ENCODE measurements around the gene BET1. TPM values are rescaled to one million over a fixed set of nuclear protein-coding genes. Genes with fewer than 3 reads are reported as not detected.

BET1 gene
- total and polyA plus RNA-seq, 4 donors, result 17.6 to 45.4 (median 20.7) TPM

DNA sequence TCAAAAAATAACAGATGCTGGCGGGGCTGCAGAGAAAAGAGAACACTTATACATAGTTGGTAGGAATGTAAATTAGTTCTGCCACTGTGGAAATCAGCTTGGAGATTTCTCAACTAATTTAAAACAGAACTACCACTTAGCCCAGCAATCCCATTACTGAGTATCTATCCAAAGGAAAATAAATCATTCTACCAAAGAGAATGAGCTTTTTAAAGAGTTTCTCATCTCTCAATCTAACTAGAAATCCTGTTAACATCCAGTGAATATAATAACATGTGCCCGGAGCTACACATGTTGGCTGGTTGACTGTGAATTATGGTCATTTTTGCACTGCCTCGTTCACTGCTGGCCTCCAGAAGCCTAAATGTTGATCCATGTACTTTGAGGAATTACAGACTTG is 39.3 kb downstream of the BET1 start:
- no peak for ATAC-seq (ENCODE audit: insufficient read depth, low FRiP score)
- Histone ChIP-seq H3K9ac (ENCODE audit: insufficient read depth in 1 of 2, low read length in 2 of 2) (no peak overlapping the region), H3K27me3 (ENCODE audit: control insufficient read depth in 3 of 3, insufficient read depth in 3 of 3, low read length in 2 of 3) (no peaks in the 10 kb centered on the region), H3K27ac (ENCODE audit: low read depth in 1 of 2, low read length in 1 of 2) (no peak overlapping the region), H3K4me3 (no peak overlapping the region), H3K36me3 (ENCODE audit: control insufficient read depth in 4 of 4, insufficient read depth in 4 of 4, low read length in 4 of 4) (no peaks in the 10 kb centered on the region), H3K9me3 (ENCODE audit: control insufficient read depth in 4 of 4, insufficient read depth in 3 of 4, low read length in 3 of 4) (no peaks in the 10 kb centered on the region), H3K4me1 (ENCODE audit: control insufficient read depth in 5 of 5, insufficient read depth in 5 of 5, low read length in 5 of 5) (no peaks in the 10 kb centered on the region)
- DNase-seq, result no peak
- TF ChIP-seq, protein P1, sequence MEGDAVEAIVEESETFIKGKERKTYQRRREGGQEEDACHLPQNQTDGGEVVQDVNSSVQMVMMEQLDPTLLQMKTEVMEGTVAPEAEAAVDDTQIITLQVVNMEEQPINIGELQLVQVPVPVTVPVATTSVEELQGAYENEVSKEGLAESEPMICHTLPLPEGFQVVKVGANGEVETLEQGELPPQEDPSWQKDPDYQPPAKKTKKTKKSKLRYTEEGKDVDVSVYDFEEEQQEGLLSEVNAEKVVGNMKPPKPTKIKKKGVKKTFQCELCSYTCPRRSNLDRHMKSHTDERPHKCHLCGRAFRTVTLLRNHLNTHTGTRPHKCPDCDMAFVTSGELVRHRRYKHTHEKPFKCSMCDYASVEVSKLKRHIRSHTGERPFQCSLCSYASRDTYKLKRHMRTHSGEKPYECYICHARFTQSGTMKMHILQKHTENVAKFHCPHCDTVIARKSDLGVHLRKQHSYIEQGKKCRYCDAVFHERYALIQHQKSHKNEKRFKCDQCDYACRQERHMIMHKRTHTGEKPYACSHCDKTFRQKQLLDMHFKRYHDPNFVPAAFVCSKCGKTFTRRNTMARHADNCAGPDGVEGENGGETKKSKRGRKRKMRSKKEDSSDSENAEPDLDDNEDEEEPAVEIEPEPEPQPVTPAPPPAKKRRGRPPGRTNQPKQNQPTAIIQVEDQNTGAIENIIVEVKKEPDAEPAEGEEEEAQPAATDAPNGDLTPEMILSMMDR (IDR thresholded peaks at IDR 0.05; ENCODE audit: control extremely low read depth, extremely low read depth), result no peak
- 83 to 87% methylated on average over 3 of the region's 3 CpGs for WGBS, 2 donors

DNA sequence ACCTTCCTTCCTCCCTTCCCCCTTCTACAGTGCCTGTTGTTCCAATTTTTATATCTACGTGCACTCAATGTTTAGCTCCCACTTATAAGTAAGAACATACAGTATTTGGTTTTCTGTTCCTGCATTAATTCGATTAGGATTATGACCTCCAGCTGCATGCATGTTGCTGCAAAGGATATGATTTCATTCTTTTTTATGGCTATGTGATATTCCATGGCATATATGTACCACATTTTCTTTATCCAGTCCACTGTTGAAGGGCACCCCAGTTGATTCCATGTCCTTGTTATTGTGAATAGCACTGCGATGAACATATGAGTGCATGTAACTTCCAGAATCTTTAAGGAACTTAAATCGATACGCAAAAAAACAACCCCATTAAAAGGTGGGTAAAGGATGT is 39.9 kb downstream of the BET1 start:
- TF ChIP-seq, protein P1 (IDR thresholded peaks at IDR 0.05; ENCODE audit: control extremely low read depth, extremely low read depth), result no peak
- Histone ChIP-seq H3K4me3 (no peak overlapping the region), H3K27me3 (ENCODE audit: control insufficient read depth in 3 of 3, insufficient read depth in 3 of 3, low read length in 2 of 3) (no peaks in the 10 kb centered on the region), H3K27ac (ENCODE audit: low read depth in 1 of 2, low read length in 1 of 2) (no peak overlapping the region), H3K4me1 (ENCODE audit: control insufficient read depth in 5 of 5, insufficient read depth in 5 of 5, low read length in 5 of 5) (no peaks in the 10 kb centered on the region), H3K9ac (ENCODE audit: insufficient read depth in 1 of 2, low read length in 2 of 2) (no peak overlapping the region), H3K36me3 (ENCODE audit: control insufficient read depth in 4 of 4, insufficient read depth in 4 of 4, low read length in 4 of 4) (no peaks in the 10 kb centered on the region), H3K9me3 (ENCODE audit: control insufficient read depth in 4 of 4, insufficient read depth in 3 of 4, low read length in 3 of 4) (no peaks in the 10 kb centered on the region)
- 95 to 97% methylated on average over 5 of the region's 5 CpGs for WGBS, 2 donors
- DNase-seq (no peak), ATAC-seq (ENCODE audit: insufficient read depth, low FRiP score) (no peak)

DNA sequence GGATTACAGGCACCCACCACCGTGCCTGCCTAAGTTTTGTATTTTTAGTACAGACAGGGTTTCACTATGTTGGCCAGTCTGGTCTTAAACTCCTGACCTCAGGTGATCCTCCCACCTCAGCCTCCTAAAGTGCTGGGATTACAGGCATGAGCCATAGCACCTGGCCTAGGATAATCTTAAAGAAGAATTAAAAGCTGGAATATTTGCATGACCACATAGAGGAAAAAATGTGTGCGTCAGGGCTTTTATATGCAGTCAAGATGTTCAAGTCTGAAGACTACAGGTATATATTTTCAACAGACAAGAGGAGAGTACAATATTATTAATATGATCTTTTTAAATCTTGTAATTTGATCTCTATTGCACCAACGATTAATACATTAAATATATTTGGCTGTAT is 43.2 kb downstream of the BET1 start:
- no peak overlapping the region for H3K27ac ChIP-seq (ENCODE audit: low read depth in 1 of 2, low read length in 1 of 2)
- H3K9me3 ChIP-seq (ENCODE audit: control insufficient read depth in 4 of 4, insufficient read depth in 3 of 4, low read length in 3 of 4), result no peaks in the 10 kb centered on the region
- ATAC-seq (ENCODE audit: insufficient read depth, low FRiP score) (no peak), DNase-seq (no peak)
- H3K4me3 ChIP-seq, result no peak overlapping the region
- H3K9ac ChIP-seq (ENCODE audit: insufficient read depth in 1 of 2, low read length in 2 of 2), result no peak overlapping the region
- no peaks in the 10 kb centered on the region for H3K27me3 ChIP-seq (ENCODE audit: control insufficient read depth in 3 of 3, insufficient read depth in 3 of 3, low read length in 2 of 3)
- TF ChIP-seq, protein P1 (IDR thresholded peaks at IDR 0.05; ENCODE audit: control extremely low read depth, extremely low read depth), result no peak
- no peaks in the 10 kb centered on the region for H3K36me3 ChIP-seq (ENCODE audit: control insufficient read depth in 4 of 4, insufficient read depth in 4 of 4, low read length in 4 of 4)
- 95 to 97% methylated on average over 3 of the region's 3 CpGs for WGBS, 2 donors
- H3K4me1 ChIP-seq (ENCODE audit: control insufficient read depth in 5 of 5, insufficient read depth in 5 of 5, low read length in 5 of 5), result peaks cover 0 to 1% (median 0%) of the 10 kb centered on the region in 5 donors

DNA sequence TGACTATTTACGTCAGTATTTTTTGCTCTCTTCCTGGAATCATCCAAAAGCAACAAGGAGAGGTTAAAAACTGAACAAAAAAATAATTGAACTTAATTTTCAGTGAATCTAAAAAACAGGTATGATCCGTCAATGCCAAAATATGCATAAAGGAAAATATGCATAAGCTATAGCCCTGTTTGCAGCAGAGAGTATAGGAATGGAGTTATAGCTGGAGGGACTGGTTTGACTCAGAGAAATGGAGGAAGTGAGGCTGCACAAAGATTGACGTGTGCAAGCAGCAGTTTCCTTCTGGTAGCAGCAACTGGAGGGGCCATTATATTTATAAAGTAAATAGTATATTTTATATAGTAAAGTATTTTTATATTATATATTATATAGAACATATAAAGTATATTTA is 45.5 kb downstream of the BET1 start:
- Histone ChIP-seq H3K36me3 (ENCODE audit: control insufficient read depth in 4 of 4, insufficient read depth in 4 of 4, low read length in 4 of 4) (no peaks in the 10 kb centered on the region), H3K9ac (ENCODE audit: insufficient read depth in 1 of 2, low read length in 2 of 2) (no peak overlapping the region), H3K27ac (ENCODE audit: low read depth in 1 of 2, low read length in 1 of 2) (no peak overlapping the region), H3K4me3 (no peak overlapping the region), H3K4me1 (ENCODE audit: control insufficient read depth in 5 of 5, insufficient read depth in 5 of 5, low read length in 5 of 5) (peaks cover 0 to 1% (median 0%) of the 10 kb centered on the region in 5 donors), H3K9me3 (ENCODE audit: control insufficient read depth in 4 of 4, insufficient read depth in 3 of 4, low read length in 3 of 4) (no peaks in the 10 kb centered on the region), H3K27me3 (ENCODE audit: control insufficient read depth in 3 of 3, insufficient read depth in 3 of 3, low read length in 2 of 3) (no peaks in the 10 kb centered on the region)
- DNase-seq (no peak), ATAC-seq (ENCODE audit: insufficient read depth, low FRiP score) (no peak)
- 72 to 79% methylated on average over 3 of the region's 3 CpGs for WGBS, 2 donors
- TF ChIP-seq, protein P1 (IDR thresholded peaks at IDR 0.05; ENCODE audit: control extremely low read depth, extremely low read depth), result no peak
